Embryonic facial prominence (tissue), 1 donor: ENCODE results near the gene COL5A1.

Source experiments
- DNase-seq: peaks from one replicate; pipeline ENCODE4 v3.0.0-alpha.2; 2016; ENCODE audit errors: extremely low spot score

The COL5A1 gene

DNA sequence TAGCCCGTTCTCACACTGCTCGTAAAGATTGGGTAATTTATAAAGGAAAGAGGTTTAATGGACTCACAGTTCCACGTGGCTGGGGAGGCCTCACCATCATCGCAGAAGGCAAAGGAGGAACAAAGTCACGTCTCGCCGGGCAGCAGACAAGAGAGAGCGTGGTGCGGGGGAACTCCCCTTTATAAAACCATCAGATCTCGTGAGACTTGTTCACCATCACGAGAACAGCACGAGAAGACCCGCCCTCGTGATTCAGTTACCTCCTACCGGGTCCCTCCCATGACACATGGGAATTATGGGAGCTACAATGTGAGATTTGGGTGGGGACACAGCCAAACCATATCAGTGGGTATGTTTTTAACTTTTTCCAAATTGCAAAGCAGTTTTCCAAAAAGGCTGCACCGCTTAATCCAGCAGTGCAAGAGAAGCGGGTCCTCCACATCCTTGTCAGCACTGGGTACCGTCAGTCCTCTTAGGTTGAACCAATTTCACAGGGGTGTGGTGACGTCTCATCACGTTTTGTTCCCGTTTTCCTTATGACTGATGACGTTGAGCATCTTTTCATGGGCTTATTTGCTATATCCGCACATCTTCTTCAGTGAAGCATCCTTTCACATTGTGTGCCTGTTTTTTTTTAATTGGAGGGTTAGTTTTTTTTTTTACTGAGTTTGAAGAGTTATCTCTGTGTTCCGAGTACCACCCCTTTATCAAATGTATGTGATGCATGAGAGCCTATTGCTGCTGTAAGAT, 231.1 kb downstream of the COL5A1 start:
- no peak for DNase-seq

DNA sequence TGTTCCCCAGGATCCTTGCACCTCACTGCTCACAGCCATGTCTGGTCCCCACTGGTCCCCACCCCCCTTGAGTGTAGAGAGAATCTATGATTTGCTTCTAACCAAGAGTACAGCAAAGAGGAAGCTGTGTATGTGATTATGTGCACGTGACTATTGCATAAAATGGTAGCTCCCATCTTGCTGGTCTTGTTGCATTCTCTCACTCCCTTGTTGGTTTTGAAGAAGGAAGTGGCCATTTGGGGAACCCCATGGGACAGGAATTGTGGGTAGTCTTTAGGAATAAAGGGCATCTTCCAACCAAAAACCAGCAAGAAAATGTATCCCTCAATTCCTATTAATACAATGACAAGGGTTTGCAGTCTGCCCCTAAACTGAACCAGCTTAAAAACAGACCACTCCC, 233.8 kb downstream of the COL5A1 start:
- no peak for DNase-seq

- DNase-seq, result no peak
Measured at GRCh38 chr9:134877541-134877940, 235.9 kb downstream of the COL5A1 start.

- no peak for DNase-seq
Measured at GRCh38 chr9:134879664-134880483, 238.3 kb downstream of the COL5A1 start.

DNA sequence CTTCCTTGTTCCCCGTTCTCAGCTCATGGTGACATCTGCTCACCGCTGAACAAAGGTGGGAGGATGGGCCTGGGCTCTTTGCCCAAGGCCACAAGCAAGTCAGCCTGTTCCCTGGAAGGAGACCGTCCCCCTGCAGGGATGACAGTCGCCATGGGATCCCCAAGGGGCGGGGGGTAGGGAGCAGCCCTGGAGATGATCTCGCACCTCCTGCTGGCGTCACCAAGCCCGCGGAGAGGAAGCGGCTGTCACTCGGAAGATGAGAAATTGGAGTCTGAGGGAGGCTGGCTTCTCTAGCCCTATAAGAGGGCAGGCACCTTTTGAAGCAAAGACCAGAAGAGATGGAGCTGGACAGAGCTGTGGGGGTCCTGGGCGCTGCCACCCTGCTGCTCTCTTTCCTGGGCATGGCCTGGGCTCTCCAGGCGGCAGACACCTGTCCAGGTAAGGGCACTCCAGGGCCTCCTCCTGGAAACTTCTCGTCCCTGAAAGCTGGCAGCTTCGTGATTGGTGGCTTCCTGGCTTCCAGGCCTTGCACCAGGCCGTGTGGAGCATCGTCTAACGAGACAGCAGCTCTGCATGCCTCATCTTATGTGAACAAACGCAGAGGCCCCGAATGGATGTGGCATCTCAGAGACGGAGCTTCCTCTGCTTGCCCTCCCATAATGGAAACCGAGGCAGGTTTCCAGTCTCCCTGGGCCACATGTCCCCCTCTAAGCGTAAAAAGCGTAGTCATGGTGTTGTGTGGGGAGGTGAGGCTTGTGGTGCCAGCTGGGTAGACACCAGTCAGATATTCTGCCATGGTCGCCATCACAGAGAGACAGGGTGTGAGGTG, 239.1 kb downstream of the COL5A1 start, which contains the start of gene FCN2:
Gene FCN2, plus strand, starts transcription at position 327 of the 829 bp plus-strand sequence. Its CDS starts 12 bp downstream, at position 339.
- no peak for DNase-seq

GRCh38 chr9:134881313-134881670, 239.7 kb downstream of the COL5A1 start:
- no peak for DNase-seq

- no peak for DNase-seq
Measured at GRCh38 chr9:134882204-134882785, 240.7 kb downstream of the COL5A1 start.

DNA sequence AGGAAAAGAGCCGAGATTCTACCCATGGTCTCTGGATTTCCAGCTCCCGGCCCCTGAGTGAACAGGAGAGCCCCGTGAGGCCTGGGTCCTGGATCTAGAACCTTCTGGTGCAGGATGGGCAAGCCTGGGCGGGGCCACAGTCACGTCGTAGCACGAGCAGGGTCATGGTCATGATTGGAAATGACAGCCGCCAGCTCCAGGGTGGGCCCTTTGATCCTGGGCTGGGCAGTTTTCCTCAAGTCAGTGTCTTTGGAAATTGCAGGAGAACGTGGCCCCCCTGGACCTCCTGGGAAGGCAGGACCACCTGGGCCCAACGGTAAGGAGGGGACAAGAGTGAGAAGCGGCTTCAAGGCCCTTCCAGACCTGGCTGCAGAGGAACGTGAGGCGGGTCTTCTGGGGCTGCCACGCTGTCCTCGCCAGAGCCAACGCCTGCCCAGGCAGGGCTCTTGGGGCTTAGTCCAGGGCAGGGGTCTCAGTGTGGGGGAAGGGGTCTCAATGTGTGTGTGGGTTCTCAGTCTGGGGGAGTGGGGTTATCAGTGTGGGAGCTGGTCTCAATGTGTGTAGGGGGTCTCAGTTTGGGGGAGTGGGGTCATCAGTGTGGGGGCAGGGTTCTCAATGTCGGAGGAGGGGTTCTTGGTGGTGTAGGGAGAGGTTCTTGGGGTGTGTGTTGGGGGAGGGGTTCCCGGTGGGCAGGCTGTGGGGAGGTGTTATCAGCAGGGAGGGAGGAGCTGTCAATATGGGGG, 241.6 kb downstream of the COL5A1 start:
- DNase-seq, result no peak

DNA sequence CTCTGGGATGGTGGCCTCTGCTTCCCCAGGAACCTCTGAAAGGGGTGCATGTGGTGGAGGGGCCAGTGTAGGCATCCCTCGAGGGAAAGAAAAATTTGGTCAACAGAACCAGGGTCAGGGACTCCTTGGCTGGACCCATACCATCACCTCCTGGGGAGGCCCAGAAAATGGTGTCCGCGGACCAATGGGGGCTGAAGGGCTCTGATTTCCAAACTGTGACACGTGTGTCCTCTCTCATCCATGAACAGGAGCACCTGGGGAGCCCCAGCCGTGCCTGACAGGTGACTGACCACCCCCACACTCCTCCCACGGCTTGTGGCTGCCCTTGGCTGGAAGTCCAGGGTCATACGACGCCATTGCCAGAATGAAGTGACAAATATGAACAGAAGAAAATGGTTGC, 242.9 kb downstream of the COL5A1 start:
- no peak for DNase-seq

DNA sequence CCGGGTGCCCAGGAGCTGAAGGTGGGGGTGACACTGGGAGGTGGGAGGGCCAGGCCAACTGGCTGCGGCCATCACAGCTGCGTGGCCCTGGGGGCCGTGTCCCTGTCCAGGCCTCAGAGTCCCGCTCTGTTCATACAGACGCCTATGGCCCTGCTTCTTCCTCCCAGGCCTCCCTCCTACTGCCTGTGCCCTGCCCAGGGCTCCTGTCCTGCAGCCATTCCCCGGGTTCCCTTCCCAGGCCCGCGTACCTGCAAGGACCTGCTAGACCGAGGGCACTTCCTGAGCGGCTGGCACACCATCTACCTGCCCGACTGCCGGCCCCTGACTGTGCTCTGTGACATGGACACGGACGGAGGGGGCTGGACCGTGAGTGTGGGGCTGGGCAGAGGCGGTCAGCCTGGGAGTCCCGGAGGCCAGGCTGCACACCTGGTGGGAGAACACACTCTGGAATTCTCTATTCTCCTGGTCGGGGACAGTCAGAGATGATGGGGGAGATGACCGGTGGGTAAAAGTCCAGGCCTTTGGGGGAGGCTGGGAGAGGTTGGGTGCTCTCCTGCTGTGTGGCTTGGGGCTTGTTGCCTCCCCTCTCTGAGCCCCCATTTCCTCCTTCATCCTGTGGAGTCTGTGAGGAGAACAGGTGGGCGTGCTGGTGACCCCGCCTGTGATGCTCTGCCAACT, 243.5 kb downstream of the COL5A1 start:
- DNase-seq, result no peak

DNA sequence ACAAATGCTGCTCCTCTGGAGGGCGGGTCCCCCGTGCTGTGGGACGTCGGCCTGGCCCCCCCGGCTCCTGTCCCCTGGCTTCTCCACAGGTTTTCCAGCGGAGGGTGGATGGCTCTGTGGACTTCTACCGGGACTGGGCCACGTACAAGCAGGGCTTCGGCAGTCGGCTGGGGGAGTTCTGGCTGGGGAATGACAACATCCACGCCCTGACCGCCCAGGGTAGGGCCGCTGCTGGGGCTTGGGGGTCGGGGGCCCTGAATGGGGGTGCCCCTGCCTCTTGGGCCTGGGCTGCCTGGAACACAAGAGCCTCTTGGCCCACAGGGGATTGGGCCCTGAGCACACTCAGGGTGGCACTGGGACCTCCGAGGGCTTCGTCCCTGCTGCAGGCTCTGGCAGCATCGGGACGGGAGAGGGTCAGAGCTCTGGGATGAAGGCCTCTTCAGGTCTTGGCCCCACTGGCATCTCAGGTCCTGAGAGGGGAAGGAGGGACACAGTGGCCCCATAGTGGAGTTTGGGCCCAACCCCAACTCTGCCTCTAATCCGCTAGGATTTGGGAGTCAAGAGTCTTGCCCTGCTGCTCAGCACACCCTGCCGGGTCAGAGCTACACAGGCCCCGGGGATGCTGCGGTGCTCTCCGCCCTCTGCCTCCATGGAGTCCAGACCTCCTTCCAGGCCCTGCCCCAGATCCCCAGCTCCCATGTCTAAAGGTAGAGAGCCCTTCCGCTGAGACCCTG, 244.2 kb downstream of the COL5A1 start:
- no peak for DNase-seq

- no peak for DNase-seq
Measured at GRCh38 chr9:134886413-134886913, 244.9 kb downstream of the COL5A1 start.

- no peak for DNase-seq
Measured at GRCh38 chr9:134887219-134887618, 245.6 kb downstream of the COL5A1 start.

DNA sequence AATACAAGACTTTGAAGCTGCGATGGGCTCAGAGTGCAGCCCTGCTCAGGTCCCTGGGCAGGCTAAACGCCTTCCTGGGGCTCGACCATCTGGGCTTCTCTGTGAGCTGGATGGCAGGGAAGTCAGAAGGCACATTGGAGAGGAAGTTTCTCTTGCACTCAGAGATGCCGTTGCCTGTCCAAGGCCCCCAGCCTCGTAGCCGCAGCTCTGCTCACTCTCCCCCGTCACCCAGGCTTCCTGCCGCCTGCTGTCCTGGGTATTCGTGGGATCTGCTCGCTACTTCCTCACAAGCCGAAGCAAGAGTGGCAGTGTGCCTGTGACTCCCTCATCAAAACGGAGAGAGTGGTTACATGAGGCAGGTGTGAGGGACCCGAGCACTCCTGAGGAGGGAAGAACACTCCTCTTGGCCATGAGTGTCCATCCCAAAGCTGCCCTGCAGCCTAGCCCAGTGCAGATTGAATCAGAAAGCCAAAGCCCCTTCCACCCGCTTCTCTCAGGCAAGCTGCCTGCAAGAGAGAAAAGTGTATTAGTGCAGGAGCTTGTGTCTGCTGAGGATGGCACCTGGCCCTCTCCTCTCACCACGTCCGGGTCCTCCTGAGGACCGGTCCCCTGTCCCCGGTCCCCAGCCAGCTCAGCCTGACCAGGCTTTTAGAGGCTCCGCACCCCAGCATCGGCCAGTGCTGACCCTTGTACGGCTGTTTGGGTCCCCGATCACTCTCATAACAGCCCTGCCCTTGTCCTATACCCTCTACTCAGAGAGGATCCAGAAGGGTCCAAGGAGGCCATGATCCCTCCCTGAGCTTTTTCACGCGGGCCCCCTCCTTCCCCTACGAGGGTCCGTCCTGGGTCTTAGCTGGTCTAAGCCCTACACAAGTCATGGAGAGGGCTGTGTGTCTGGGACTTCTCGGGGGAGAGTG, 246.3 kb downstream of the COL5A1 start:
- DNase-seq, result no peak

DNA sequence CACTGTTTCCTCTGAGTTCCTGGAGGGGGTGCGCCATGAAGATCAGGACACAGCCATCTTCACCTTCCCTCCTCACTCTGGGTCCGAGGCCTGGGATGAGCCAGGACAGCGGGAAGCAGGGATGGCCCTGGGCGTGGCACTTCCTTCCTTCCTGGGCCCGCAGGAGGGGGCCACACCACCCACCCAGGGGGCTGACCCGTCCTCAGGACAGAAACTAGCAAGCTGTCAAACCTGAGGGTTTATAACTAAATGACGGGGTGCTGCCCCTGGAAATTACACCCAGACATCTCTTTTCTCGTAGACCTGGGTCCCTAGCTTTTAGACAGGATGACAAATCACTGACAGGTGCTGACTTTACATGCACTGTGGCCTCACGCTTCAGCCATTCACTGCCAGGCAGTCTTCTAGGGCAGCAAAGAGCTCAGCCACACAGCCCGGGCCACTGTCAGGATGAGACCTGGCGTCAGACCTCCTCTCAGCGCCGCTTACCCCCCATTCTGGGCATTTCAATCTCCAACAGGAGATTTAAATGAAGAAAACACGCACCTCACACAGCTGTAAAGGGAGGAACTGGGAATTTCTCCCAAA, 247.1 kb downstream of the COL5A1 start:
- no peak for DNase-seq

DNA sequence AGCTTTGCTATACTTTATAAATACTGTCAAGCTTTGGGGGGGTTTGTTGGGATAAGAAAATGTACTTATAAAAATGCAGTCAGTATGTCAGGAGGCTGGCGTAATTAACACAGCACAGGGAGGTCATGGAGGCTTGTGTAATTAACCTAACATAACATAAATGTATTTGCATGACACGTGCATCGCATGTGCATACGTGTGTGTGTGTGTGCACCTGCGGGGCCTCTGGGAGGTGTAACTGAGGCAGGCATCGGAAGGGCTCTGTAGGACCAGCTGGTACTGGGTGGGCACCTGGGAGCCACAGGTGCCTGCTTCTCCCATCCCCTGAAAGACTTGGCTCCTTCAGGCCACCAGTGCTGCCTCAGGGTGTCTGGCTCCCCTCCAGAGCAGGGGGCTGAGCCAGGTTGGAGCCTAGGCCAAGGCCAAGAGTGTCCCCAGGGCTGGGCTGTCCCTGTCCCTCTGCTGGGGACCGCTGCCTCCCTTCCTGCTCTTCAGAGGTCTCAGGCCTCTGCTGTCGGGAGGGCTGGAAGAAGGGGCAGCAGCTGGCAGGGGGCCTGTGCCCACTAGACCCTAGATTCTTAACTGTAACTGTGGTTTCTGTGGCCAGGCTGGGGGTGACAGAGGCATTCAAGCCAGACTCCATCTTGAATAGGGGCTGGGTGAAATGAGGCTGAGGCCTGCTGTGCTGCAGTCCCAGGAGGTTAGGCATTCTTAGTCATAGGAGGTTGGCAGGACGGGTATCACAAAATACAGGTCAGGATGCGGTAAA, 248.0 kb downstream of the COL5A1 start:
- no peak for DNase-seq

- no peak for DNase-seq
Measured at GRCh38 chr9:134890155-134890495, 248.5 kb downstream of the COL5A1 start.

GRCh38 chr9:134891053-134891452, 249.4 kb downstream of the COL5A1 start:
- DNase-seq, result no peak
